Measurements from ENCODE around the gene GALNT2.

Gene GALNT2

GRCh38 chr1:230236301-230237008 is 169.4 kb downstream of the GALNT2 start:
- DNase-seq (ENCODE audit: low spot score) = no peak

DNA sequence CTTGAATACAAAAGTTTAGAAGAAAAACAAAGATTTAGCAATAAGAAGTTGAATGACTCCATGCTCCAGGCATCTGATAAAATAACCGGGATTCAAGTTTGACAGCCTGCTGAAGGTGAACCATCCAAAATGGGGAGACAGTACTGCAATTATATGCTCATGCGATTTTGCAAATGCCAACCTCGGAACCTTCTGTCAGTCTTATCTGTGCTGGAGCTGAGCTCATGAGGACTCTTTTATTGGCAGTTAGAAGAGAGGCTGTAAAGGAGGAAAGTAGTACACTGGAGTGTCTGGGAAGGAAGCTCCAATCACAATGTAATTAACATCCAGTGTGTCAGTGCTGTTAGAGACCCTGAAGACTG is 170.0 kb downstream of the GALNT2 start:
- DNase-seq (ENCODE audit: low spot score) = peak; percentile 22

DNA sequence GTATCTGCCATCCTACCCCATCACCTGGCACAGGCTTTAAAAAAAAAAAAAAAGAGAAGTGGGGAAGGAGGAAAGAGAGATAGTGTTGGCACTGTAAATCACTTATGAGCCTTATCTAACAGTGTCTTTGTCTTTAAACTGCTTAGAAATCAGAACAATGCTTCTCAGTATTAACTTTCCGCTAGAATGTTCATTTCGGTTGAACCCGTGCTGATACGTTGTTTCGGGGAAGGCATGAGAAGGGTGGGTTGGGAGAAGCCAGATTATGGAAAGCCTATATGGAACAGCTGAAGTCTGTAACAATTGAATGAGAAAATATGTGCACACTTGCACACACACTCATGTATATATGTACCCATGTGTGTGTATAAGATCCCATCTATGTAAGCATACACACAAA is 170.8 kb downstream of the GALNT2 start:
- DNase-seq (ENCODE audit: low spot score) = no peak

DNA sequence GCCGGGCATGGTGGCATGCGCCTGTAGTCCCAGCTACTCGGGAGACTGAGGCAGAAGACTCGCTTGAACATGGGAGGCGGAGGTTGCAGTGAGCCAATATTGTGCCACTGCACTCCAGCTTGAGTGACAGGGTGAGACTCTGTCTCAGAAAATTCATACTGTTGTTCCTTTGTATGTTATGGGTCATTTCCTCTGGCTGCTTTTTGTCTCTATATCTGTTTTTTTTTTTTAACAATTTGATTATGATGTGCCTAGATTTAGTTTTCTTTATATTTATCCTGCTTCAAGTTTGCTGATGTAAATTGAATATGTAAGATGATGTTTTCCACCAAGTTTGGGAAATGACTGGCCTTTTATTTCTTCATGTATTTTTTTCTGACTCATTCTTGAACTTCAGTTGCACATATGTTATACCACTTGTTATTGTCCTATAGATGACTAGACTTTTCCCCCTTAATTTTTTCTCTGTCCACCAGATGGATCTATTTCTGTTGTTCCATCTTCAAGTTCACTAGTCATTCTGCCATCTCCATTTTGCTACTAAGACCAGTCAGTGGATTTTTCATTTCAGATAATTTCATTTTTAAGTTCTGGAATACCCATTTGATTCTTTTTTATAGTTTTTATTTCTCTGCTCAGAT is 173.5 kb downstream of the GALNT2 start:
- no peak for DNase-seq (ENCODE audit: low spot score)

GRCh38 chr1:230242326-230242725 is 175.3 kb downstream of the GALNT2 start:
- DNase-seq (ENCODE audit: low spot score) = no peak

GRCh38 chr1:230243146-230243545 is 176.1 kb downstream of the GALNT2 start:
- no peak for DNase-seq (ENCODE audit: low spot score)

GRCh38 chr1:230243583-230244353 is 176.7 kb downstream of the GALNT2 start:
- DNase-seq (ENCODE audit: low spot score) = no peak

GRCh38 chr1:230246551-230246950 is 179.5 kb downstream of the GALNT2 start:
- DNase-seq (ENCODE audit: low spot score) = no peak

- DNase-seq (ENCODE audit: low spot score) = no peak
Observed at GRCh38 chr1:230248016-230248888, 181.2 kb downstream of the GALNT2 start.

GRCh38 chr1:230248889-230249270 is 181.8 kb downstream of the GALNT2 start:
- DNase-seq (ENCODE audit: low spot score) = no peak

DNA sequence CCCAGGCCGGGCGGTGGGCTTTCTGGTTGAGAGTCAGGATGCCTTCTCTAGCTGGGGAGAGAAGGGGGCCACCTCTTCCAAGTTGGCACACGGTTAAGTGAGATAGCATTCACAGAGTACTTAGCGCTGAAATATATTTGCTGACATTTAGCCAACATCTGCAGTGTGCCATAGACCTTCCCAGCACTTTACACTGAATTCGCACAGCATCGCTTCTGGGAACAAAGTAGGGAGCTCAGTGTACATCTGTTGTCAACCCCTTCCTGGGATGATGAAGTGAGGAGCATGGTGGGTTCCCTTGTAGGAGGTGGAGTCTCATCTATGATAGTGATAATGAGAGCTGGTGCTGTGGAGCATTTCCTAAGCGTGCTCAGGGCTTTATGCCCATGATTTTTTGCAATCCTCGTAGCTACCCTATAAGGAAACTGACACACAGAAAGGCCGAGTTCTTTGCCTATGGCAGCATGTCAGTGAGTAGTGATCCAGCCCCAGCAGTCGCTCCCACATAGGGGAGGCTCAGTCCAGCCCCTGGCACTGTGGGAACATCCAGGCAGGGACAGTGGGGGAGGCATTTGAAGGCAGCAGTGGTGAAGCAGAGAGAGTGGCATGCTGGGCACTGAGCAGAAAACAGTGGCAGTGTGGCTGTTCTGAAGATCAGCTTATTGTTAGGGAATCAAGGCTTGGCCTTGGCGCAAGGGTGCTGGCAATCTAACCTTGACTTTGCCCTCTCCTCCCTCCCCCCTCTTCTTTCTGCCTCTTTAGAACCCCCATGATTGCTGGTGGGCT is 182.8 kb downstream of the GALNT2 start:
- DNase-seq (ENCODE audit: low spot score) = no peak

GRCh38 chr1:230250666-230251065 is 183.6 kb downstream of the GALNT2 start:
- no peak for DNase-seq (ENCODE audit: low spot score)

DNA sequence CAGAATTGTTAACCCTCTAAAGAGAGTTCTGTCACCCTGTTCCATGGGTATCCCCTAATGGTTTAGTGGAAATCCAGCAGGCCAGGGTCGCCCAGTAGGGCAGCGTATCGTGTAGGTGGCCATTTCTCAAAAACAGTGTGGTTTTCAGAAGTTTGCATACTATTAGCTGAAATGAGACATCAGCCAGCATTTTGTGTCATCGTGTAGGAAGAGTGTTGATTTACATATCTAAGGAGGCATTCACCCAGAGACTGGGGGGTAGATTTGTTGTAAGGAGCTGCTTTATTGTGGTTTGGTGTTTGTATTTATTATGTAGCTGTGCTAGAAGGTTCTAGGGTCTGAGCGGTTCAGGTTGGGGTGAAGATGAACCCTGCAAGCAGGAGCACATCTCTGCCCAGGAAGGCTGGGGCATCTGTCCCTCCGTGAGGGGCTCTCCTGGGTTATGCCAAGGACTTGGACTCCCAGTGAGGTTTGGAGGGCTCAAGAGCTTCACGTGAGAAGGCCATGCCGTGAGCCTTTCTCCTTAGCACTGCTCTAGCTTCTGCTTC is 184.7 kb downstream of the GALNT2 start:
- no peak for DNase-seq (ENCODE audit: low spot score)

- no peak for DNase-seq (ENCODE audit: low spot score)
Observed at GRCh38 chr1:230253150-230253549, 186.1 kb downstream of the GALNT2 start.

- no peak for DNase-seq (ENCODE audit: low spot score)
Observed at GRCh38 chr1:230254265-230254664, 187.2 kb downstream of the GALNT2 start.

- DNase-seq (ENCODE audit: low spot score) = no peak
Observed at GRCh38 chr1:230255116-230255515, 188.1 kb downstream of the GALNT2 start.

DNA sequence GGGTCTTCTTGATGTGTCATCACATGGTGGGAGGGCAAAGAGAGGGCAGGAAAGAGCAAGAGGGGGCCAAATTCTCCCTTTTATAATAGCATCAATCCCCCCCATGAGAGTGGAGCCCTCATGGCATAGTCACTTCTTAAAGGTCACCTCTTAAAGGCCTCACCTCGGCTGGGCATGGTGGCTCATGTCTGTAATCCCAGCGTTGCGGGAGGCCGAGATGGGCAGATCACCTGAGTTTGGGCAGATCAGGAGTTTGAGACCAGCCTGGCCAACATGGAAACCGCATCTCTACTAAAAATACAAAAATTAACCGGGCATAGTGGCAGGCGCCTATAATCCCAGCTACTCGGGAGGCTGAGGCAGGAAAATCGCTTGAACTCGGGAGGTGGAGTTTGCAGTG is 189.0 kb downstream of the GALNT2 start:
- DNase-seq (ENCODE audit: low spot score) = no peak

DNA sequence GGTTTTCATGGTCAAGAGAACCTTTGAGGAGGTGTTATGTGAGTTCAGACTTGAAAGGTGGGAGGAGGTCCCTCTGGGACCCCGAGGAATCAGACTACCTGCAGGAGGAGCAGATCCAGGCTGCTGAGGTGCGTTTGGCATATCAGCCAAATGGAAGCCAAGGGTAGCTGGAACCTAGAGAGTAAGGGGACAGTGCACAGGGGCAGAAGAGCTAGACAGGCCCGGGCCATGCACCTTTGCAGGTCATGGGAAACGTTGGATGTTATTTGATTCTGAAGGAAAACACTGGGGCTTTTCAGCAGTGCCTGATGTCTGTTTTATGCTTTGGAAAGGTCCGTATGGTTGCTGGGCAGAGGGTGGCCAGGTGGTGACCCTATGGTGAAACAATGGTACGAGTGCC is 189.9 kb downstream of the GALNT2 start:
- no peak for DNase-seq (ENCODE audit: low spot score)

DNA sequence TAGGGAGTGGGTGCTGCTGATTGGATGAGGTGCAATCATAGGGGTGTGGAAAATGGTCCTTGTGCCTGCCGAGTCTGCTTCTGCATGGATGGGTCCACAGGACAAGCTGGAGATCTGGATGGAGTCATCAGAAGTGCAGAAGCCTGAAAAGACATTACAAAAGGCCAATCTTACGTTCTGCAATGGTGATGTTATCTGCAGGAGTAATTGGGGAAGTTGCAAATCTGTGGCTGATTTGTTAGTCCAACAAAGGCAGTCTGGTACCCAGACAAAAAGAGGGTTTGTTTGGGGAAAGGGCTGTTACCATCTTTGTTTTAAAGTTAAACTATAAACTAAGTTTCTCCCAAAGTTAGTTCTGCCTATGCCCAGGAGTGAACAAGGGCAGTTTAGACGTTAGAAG is 192.6 kb downstream of the GALNT2 start:
- DNase-seq (ENCODE audit: low spot score) = no peak

DNA sequence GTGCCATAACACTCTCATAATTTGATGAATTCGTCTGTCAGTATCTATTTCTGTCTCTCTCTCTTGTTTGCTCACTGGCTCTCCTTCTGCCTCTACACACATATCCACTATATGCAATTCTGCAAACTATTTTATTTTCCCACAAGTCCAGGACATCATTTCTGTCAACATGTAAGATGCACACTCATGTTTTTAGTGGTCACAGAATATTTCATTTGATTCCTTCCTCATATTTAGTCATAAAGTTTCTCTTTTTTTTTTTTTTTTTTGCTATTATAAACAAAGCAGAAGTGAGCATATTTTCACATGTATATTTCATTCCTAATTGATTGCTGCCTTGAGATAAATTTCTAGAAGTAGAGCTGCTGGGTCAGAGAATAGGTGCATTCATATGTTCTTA is 193.8 kb downstream of the GALNT2 start:
- DNase-seq (ENCODE audit: low spot score) = no peak

Measured in cerebellar cortex (tissue), 1 donor.